CD4-positive, alpha-beta T cell (primary cell): Measurements from ENCODE around the gene SLCO4A1. TPM values are rescaled to one million over a fixed set of nuclear protein-coding genes. Genes with fewer than 3 reads are reported as not detected.

Experiments
- ATAC-seq: fragments of 200-7000 bp; cut with Tn5 transposase; one replicate; pipeline ENCODE4 v1.10.0; 2022; ENCODE audit warnings: mild to moderate bottlenecking; ENCODE audit not compliant: poor library complexity
- CTCF ChIA-PET: fragments of 350-600 bp; sonication (Branson Sonifier 250); formaldehyde crosslinking; loops from one replicate; lab custom pipeline; 2021; ENCODE audit warnings: antibody characterized with exemption, inconsistent platforms; lab: Charles Lee
- POLR2A ChIA-PET: fragments of 350-600 bp; sonication (Branson Sonifier 250); formaldehyde crosslinking; loops from one replicate; lab custom pipeline; 2021; ENCODE audit warnings: antibody characterized with exemption, inconsistent platforms; lab: Charles Lee
- DNase-seq, 14 experiments: peaks; one replicate each; pipeline ENCODE4 v3.0.0-alpha.2; 2013 to 2020; ENCODE audit warnings: mixed read lengths in 2 of 14
- H3K27ac ChIP-seq, 2 donors: one replicate each; pipeline versions ENCODE4 v1.5.1 to v1.7.0; 2013; ENCODE audit warnings: low read length in 2 of 2, low read depth in 1 of 2, mild to moderate bottlenecking in 1 of 2
- H3K27me3 ChIP-seq, 2 experiments: 1 replicate in 1 of 2; 2 replicates in 1 of 2; pipeline versions ENCODE4 v1.6.1 to v1.7.0; 2013; ENCODE audit warnings: low read length in 2 of 2, control low read depth in 1 of 2, mild to moderate bottlenecking in 1 of 2, moderate library complexity in 1 of 2; ENCODE audit not compliant: insufficient read depth in 2 of 2, control insufficient read depth in 1 of 2
- H3K36me3 ChIP-seq: one replicate; pipeline ENCODE4 v1.6.1; 2013; ENCODE audit warnings: low read length, control low read depth; ENCODE audit not compliant: insufficient read depth
- H3K4me1 ChIP-seq: one replicate; pipeline ENCODE4 v1.6.1; 2013; ENCODE audit warnings: low read length, control low read depth; ENCODE audit not compliant: insufficient read depth
- H3K4me3 ChIP-seq: one replicate; pipeline ENCODE4 v1.5.1; 2013; ENCODE audit warnings: mild to moderate bottlenecking, low read length, moderate library complexity
- H3K9me3 ChIP-seq, 2 experiments: 1 replicate in 1 of 2; 2 replicates in 1 of 2; pipeline versions ENCODE4 v1.6.1 to v1.7.0; 2013; ENCODE audit warnings: low read length in 2 of 2, mild to moderate bottlenecking in 2 of 2, control low read depth in 1 of 2, moderate library complexity in 1 of 2; ENCODE audit not compliant: control insufficient read depth in 1 of 2, insufficient read depth in 1 of 2
- H3K27ac Mint-ChIP-seq: one replicate; pipeline ENCODE4 v1.8.0; 2020; ENCODE audit warnings: mixed read lengths
- H3K27me3 Mint-ChIP-seq: one replicate; pipeline ENCODE4 v1.8.0; 2021; ENCODE audit warnings: mixed read lengths
- H3K36me3 Mint-ChIP-seq: one replicate; pipeline ENCODE4 v1.8.0; 2021; ENCODE audit warnings: low read depth, mixed read lengths
- H3K4me1 Mint-ChIP-seq: one replicate; pipeline ENCODE4 v1.8.0; 2021; ENCODE audit warnings: low read depth, mixed read lengths
- H3K4me3 Mint-ChIP-seq: one replicate; pipeline ENCODE4 v1.8.0; 2020; ENCODE audit warnings: mild to moderate bottlenecking, mixed read lengths
- H3K9me3 Mint-ChIP-seq: one replicate; pipeline ENCODE4 v1.8.0; 2020; ENCODE audit warnings: mixed read lengths
- CTCF ChIP-seq: fragments of 200-600 bp; IDR thresholded peaks from one replicate; pipeline ENCODE4 v1.8.0; 2022; ENCODE audit warnings: antibody characterized with exemption, mild to moderate bottlenecking
- intact Hi-C, 2 experiments: fragments of 100-400 bp; cut with DNase I in 1 of 2; cut with micrococcal nuclease in 1 of 2; formaldehyde crosslinking; loops; one replicate each; pipeline versions ENCODE4 v1.15.1 to v1.9.0; 2023 to 2025; cut with DNase I, micrococcal nuclease
- total RNA-seq, 174 experiments: library from RNA in 2 of 174; stranded (reverse) in 2 of 174; gene quantifications; one replicate each; pipeline ENCODE4 v1.2.3 and lab custom pipeline; 2021 to 2026

Gene SLCO4A1
- total RNA-seq, 2 experiments from 2014 or later: 2.3 to 2.5 TPM

- H3K27ac ChIP-seq: no peak overlapping the region
- H3K9me3 Mint-ChIP-seq: no peaks in the 10 kb centered on the region
- H3K27me3 Mint-ChIP-seq: peaks cover 13% of the 10 kb centered on the region
- H3K27me3 ChIP-seq: peaks cover 6 to 7% of the 10 kb centered on the region in 2 experiments
- peaks cover 15% of the 10 kb centered on the region for H3K4me1 ChIP-seq
- no peaks in the 10 kb centered on the region for H3K36me3 Mint-ChIP-seq
- ChIA-PET CTCF (interaction anchor here (1.4 kb wide), 1 partner anchor 38 kb away, joined by 5 read pairs; no protein-coding TSS in a partner anchor), POLR2A (interaction anchor here (0.8 kb wide), 2 partner anchors 12 to 91 kb away, joined by 3 to 5 read pairs; no protein-coding TSS in a partner anchor)
- H3K4me3 Mint-ChIP-seq: no peak overlapping the region
- peak in 6 of 14 experiments; percentile 17 to 59 (median 34) for DNase-seq
- no peak overlapping the region for H3K4me3 ChIP-seq
- no peak for TF ChIP-seq CTCF
- H3K27ac Mint-ChIP-seq: peak overlapping the region; percentile 5
- peaks cover 0 to 18% of the 10 kb centered on the region in 2 experiments for H3K9me3 ChIP-seq
- peak; percentile 47 for ATAC-seq
- intact Hi-C loops: loop anchor here in 1 of 2 experiments (5.0 kb wide), 1 partner anchor 89 kb away; no protein-coding TSS in a partner anchor
- peaks cover 4% of the 10 kb centered on the region for H3K4me1 Mint-ChIP-seq
- no peaks in the 10 kb centered on the region for H3K36me3 ChIP-seq
Measured at GRCh38 chr20:62702895-62703852, 60.9 kb downstream of the SLCO4A1 start.

- H3K4me3 ChIP-seq: no peak overlapping the region
- no peak overlapping the region for H3K27ac ChIP-seq
- no peaks in the 10 kb centered on the region for H3K36me3 ChIP-seq
- no peak overlapping the region for H3K4me3 Mint-ChIP-seq
- no peak for ATAC-seq
- H3K9me3 ChIP-seq: peaks cover 0 to 18% of the 10 kb centered on the region in 2 experiments
- no peaks in the 10 kb centered on the region for H3K9me3 Mint-ChIP-seq
- CTCF ChIA-PET: interaction anchor here (1.4 kb wide), 1 partner anchor 37 kb away, joined by 5 read pairs; no protein-coding TSS in a partner anchor
- H3K27me3 Mint-ChIP-seq: peaks cover 14% of the 10 kb centered on the region
- POLR2A ChIA-PET: interaction anchor here (0.8 kb wide), 2 partner anchors 12 to 90 kb away, joined by 3 to 5 read pairs; no protein-coding TSS in a partner anchor
- no peak for DNase-seq
- peaks cover 8 to 9% of the 10 kb centered on the region in 2 experiments for H3K27me3 ChIP-seq
- TF ChIP-seq CTCF: no peak
- peaks cover 4% of the 10 kb centered on the region for H3K4me1 Mint-ChIP-seq
- H3K27ac Mint-ChIP-seq: peak overlapping the region; percentile 5
- H3K36me3 Mint-ChIP-seq: no peaks in the 10 kb centered on the region
- intact Hi-C loops: loop anchor here in 1 of 2 experiments (5.0 kb wide), 1 partner anchor 88 kb away; no protein-coding TSS in a partner anchor
- peaks cover 16% of the 10 kb centered on the region for H3K4me1 ChIP-seq
Measured at GRCh38 chr20:62703853-62704228, 61.5 kb downstream of the SLCO4A1 start.

- no peak for TF ChIP-seq CTCF
- peaks cover 14% of the 10 kb centered on the region for H3K27me3 Mint-ChIP-seq
- H3K27ac Mint-ChIP-seq: no peak overlapping the region
Measured at GRCh38 chr20:62704341-62704948, 62.1 kb downstream of the SLCO4A1 start.

More at GRCh38 chr20:62704341-62704948, 62.1 kb downstream of the SLCO4A1 start:
- peaks cover 20% of the 10 kb centered on the region for H3K4me1 ChIP-seq
- no peaks in the 10 kb centered on the region for H3K9me3 Mint-ChIP-seq
- peaks cover 4% of the 10 kb centered on the region for H3K4me1 Mint-ChIP-seq
- no peaks in the 10 kb centered on the region for H3K36me3 ChIP-seq
- H3K27me3 ChIP-seq: peaks cover 11 to 15% of the 10 kb centered on the region in 2 experiments
- ChIA-PET POLR2A (interaction anchor here (0.8 kb wide), 2 partner anchors 11 to 90 kb away, joined by 3 to 5 read pairs; no protein-coding TSS in a partner anchor), CTCF (no interaction called here)
- no peak overlapping the region for H3K27ac ChIP-seq
- DNase-seq (no peak), ATAC-seq (no peak)
- H3K4me3 ChIP-seq: no peak overlapping the region
- no peak overlapping the region for H3K4me3 Mint-ChIP-seq
- intact Hi-C loops: loop anchor here in 1 of 2 experiments (5.0 kb wide), 1 partner anchor 88 kb away; no protein-coding TSS in a partner anchor
- peaks cover 0 to 14% of the 10 kb centered on the region in 2 experiments for H3K9me3 ChIP-seq
- no peaks in the 10 kb centered on the region for H3K36me3 Mint-ChIP-seq
